Ovary (tissue), 9 donors: ENCODE data around the gene FRMD3. TPM values are rescaled to one million over a fixed set of nuclear protein-coding genes. Genes with fewer than 3 reads are reported as not detected.

ENCODE experiments used
- DNase-seq, 5 donors: peaks; one replicate each; pipeline ENCODE4 v3.0.0-alpha.2; 2019 to 2020
- H3K27ac ChIP-seq, 2 donors: fragments of 200-600 bp; one replicate each; pipeline versions ENCODE4 v1.5.1 to v1.8.0; 2019 to 2022
- H3K27me3 ChIP-seq: fragments of 200-600 bp; one replicate; pipeline ENCODE4 v1.8.0; 2022
- H3K36me3 ChIP-seq: fragments of 200-600 bp; sonication (generic); one replicate; pipeline ENCODE4 v1.5.1; 2019
- H3K4me1 ChIP-seq: one replicate; pipeline ENCODE4 v1.8.1; 2013; ENCODE audit warnings: mild to moderate bottlenecking, moderate library complexity; ENCODE audit not compliant: insufficient read depth
- H3K4me3 ChIP-seq: fragments of 200-600 bp; sonication (generic); one replicate; pipeline ENCODE4 v1.5.1; 2017
- H3K9me3 ChIP-seq, 2 donors: fragments of 200-600 bp in 1 of 2; sonication (generic) in 1 of 2; one replicate each; pipeline versions ENCODE4 v1.5.1 to v1.8.1; 2013 to 2019; ENCODE audit warnings: mild to moderate bottlenecking in 1 of 2, moderate library complexity in 1 of 2
- CTCF ChIP-seq, 3 donors: fragments of 450-650 bp in 2 of 3; fragments of 200-600 bp in 1 of 3; IDR thresholded peaks; one replicate each; pipeline versions ENCODE4 v1.5.1 to v1.8.0; 2016 to 2022; ENCODE audit warnings: antibody characterized with exemption in 3 of 3, mild to moderate bottlenecking in 1 of 3
- EP300 ChIP-seq: sonication (generic); formaldehyde crosslinking; IDR thresholded peaks from one replicate; pipeline ENCODE4 v1.6.1; 2017; ENCODE audit warnings: antibody characterized with exemption
- POLR2A ChIP-seq: fragments of 450-650 bp; IDR thresholded peaks from one replicate; pipeline ENCODE4 v1.6.1; 2017; ENCODE audit warnings: antibody characterized with exemption, mild to moderate bottlenecking, moderate library complexity
- WGBS, 3 donors: extraction: QIAGEN DNeasy Blood & Tissue Kit in 1 of 3; methylation state at CpG; one replicate each; pipeline versions ENCODE4 v1.1.5 to v1.1.7; 2013 to 2017; 5-methylcytosine and 5-hydroxymethylcytosine counted together
- intact Hi-C, 4 donors: fragments of 100-400 bp; cut with DNase I; formaldehyde crosslinking; loops; one replicate each; pipeline versions ENCODE4 v1.11.0 to v1.15.1; 2022 to 2023
- polyA plus RNA-seq, 2 donors: library from polyadenylated mRNA; stranded (reverse); fragments of 200-250 nt in 1 of 2; fragments of 350-450 nt in 1 of 2; fragmentation: Illumina TruSeq in 1 of 2; extraction: RNeasy Lipid Tissue Mini Kit (QIAGEN cat#74804) in 1 of 2; gene quantifications; one replicate each; pipeline ENCODE4 v1.2.3, GENCODE V29; 2013 to 2014
- total RNA-seq, 7 donors: library from RNA; depleted of rRNA in 2 of 7; stranded (reverse); fragments of >200 nt in 2 of 7; fragmentation: NEBNext Ultra II Directional in 3 of 7; extraction: Animal tissue kit (Norgen Biotek cat#: 25700) in 3 of 7; gene quantifications; one replicate each; pipeline versions ENCODE4 v1.1.0 to v1.2.4, GENCODE V29; 2016 to 2023
- donor health status: DM: no; HTN: no; CAD: no; lungs with moderate emphysema.
- donor health status: DM: no; HTN: no; CAD: no.
- donor health status: Bipolar disorder and iron deficiency.
- donor health status: DM: yes; HTN: yes; CAD: no.
- donor health status: DM: no; HTN: no; CAD: no.
- donor health status: DM: yes; HTN: yes; CAD: no.

FRMD3 gene
- total and polyA plus RNA-seq, 9 donors = 0.83 to 9.1 (median 4.2) TPM

GRCh38 chr9:83505282-83505681, 32.9 kb downstream of the FRMD3 start:
- Histone ChIP-seq H3K27ac (no peak overlapping the region), H3K27me3 (no peaks in the 10 kb centered on the region), H3K4me1 (peaks cover 1% of the 10 kb centered on the region), H3K9me3 (no peaks in the 10 kb centered on the region), H3K4me3 (no peak overlapping the region), H3K36me3 (no peaks in the 10 kb centered on the region)
- no peak for TF ChIP-seq CTCF (IDR thresholded peaks at IDR 0.05)
- TF ChIP-seq POLR2A = no peak
- no peak for TF ChIP-seq EP300
- intact Hi-C loops = no loop called here
- 80 to 84% (median 84%) methylated on average over 4 of the region's 4 CpGs for WGBS, 3 donors
- no peak for DNase-seq

GRCh38 chr9:83503866-83504265, 34.3 kb downstream of the FRMD3 start:
- no peak for DNase-seq
- Histone ChIP-seq H3K36me3 (no peaks in the 10 kb centered on the region), H3K9me3 (no peaks in the 10 kb centered on the region), H3K27ac (no peak overlapping the region), H3K4me3 (no peak overlapping the region), H3K27me3 (no peaks in the 10 kb centered on the region), H3K4me1 (peaks cover 1% of the 10 kb centered on the region)
- no peak for TF ChIP-seq EP300
- TF ChIP-seq POLR2A = no peak
- TF ChIP-seq CTCF (IDR thresholded peaks at IDR 0.05) = no peak
- intact Hi-C loops = no loop called here
- 39 to 60% (median 43%) methylated on average over 6 of the region's 6 CpGs for WGBS, 3 donors

GRCh38 chr9:83501565-83501964, 36.6 kb downstream of the FRMD3 start:
- H3K9me3 ChIP-seq = no peaks in the 10 kb centered on the region
- no peak overlapping the region for H3K27ac ChIP-seq
- intact Hi-C loops = no loop called here
- peaks cover 1% of the 10 kb centered on the region for H3K4me1 ChIP-seq
- no peaks in the 10 kb centered on the region for H3K27me3 ChIP-seq
- DNase-seq = no peak
- TF ChIP-seq POLR2A (no peak), EP300 (no peak)
- no peak overlapping the region for H3K4me3 ChIP-seq
- no peaks in the 10 kb centered on the region for H3K36me3 ChIP-seq
- WGBS, 3 donors = 76 to 80% (median 80%) methylated on average over 3 of the region's 3 CpGs

GRCh38 chr9:83497441-83497840, 40.8 kb downstream of the FRMD3 start:
- no peaks in the 10 kb centered on the region for H3K27me3 ChIP-seq
- intact Hi-C loops = no loop called here
- TF ChIP-seq EP300 (no peak), POLR2A (no peak), CTCF (IDR thresholded peaks at IDR 0.05) (no peak)
- H3K9me3 ChIP-seq = no peaks in the 10 kb centered on the region
- H3K36me3 ChIP-seq = no peaks in the 10 kb centered on the region
- DNase-seq = no peak
- no peak overlapping the region for H3K27ac ChIP-seq
- 96 to 98% (median 97%) methylated on average over 3 of the region's 3 CpGs for WGBS, 3 donors
- H3K4me3 ChIP-seq = no peak overlapping the region
- no peaks in the 10 kb centered on the region for H3K4me1 ChIP-seq

GRCh38 chr9:83491995-83492394, 46.2 kb downstream of the FRMD3 start:
- H3K36me3 ChIP-seq = no peaks in the 10 kb centered on the region
- no peaks in the 10 kb centered on the region for H3K9me3 ChIP-seq
- H3K4me1 ChIP-seq = no peaks in the 10 kb centered on the region
- no peak for DNase-seq
- WGBS, 3 donors = 40 to 74% (median 46%) methylated on average over 3 of the region's 3 CpGs
- no peak overlapping the region for H3K4me3 ChIP-seq
- intact Hi-C loops = no loop called here
- H3K27ac ChIP-seq = no peak overlapping the region
- no peaks in the 10 kb centered on the region for H3K27me3 ChIP-seq
- TF ChIP-seq CTCF (IDR thresholded peaks at IDR 0.05) = no peak
- TF ChIP-seq EP300 = no peak
- TF ChIP-seq POLR2A = no peak
